PFSK-1 (cell line): Measurements from ENCODE around the gene MAP3K7.

Experiments
- FOXP2 ChIP-seq: optimal IDR thresholded peaks from 2 replicates; pipeline ENCODE3; 2011; ENCODE audit warnings: borderline replicate concordance, control low read depth, inconsistent platforms; ENCODE audit not compliant: insufficient read depth; ENCODE audit errors: extremely low read length, extremely low read depth
- POLR2AphosphoS5 ChIP-seq: IDR thresholded peaks from 2 replicates; pipeline ENCODE4 v1.6.1; 2012; ENCODE audit warnings: low read depth, mild to moderate bottlenecking, control low read depth, low read length, moderate library complexity
- REST ChIP-seq, 2 experiments: IDR thresholded peaks; 2 replicates each; pipeline versions ENCODE4 v1.6.1 to v1.8.0; 2011 to 2012; ENCODE audit warnings: low read depth in 2 of 2, low read length in 2 of 2, control low read depth in 1 of 2, inconsistent platforms in 1 of 2, mild to moderate bottlenecking in 1 of 2, moderate library complexity in 1 of 2; ENCODE audit not compliant: insufficient read depth in 1 of 2
- SIN3A ChIP-seq: IDR thresholded peaks from 2 replicates; pipeline ENCODE4 v1.6.1; 2012; ENCODE audit warnings: mild to moderate bottlenecking, low read length, moderate library complexity, borderline replicate concordance; ENCODE audit not compliant: insufficient read depth
- TAF1 ChIP-seq: IDR thresholded peaks from 2 replicates; pipeline ENCODE4 v1.6.1; 2012; ENCODE audit warnings: low read length, control low read depth, borderline replicate concordance; ENCODE audit not compliant: insufficient read depth

Gene MAP3K7

DNA sequence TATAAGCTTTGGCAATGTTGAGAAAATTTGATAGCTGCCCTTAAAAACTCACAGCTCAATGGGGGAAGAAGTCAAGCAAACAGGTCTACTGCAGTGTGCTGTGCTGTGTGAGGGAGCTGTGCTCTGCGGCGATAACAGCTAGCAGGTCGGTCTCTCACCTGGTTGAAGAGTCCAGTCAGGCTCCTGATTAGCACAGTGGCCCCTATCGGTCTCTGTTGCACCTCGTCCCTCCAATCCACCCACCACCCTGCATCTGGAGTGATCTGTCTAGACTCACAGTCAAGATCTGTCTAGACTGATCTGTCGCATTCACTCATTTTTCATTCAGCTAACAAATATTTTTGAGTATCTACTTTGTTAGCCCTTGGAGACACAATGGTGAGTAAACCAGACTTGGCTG is 94.1 kb downstream of the MAP3K7 start:
- no peak for TF ChIP-seq REST (IDR thresholded peaks at IDR 0.05; ENCODE audit: insufficient read depth in 1 of 2, low read depth in 2 of 2, low read length in 2 of 2)
- no peak for TF ChIP-seq TAF1
- TF ChIP-seq FOXP2, result no peak
- no peak for TF ChIP-seq POLR2AphosphoS5
- no peak for TF ChIP-seq SIN3A

- TF ChIP-seq FOXP2 (no peak), REST (IDR thresholded peaks at IDR 0.05; ENCODE audit: insufficient read depth in 1 of 2, low read depth in 2 of 2, low read length in 2 of 2) (no peak), SIN3A (no peak), TAF1 (no peak), POLR2AphosphoS5 (no peak)
These were observed 94.5 kb downstream of the MAP3K7 start for GRCh38 chr6:90492369-90492768.

GRCh38 chr6:90490030-90490716 is 96.7 kb downstream of the MAP3K7 start:
- no peak for TF ChIP-seq REST (IDR thresholded peaks at IDR 0.05; ENCODE audit: insufficient read depth in 1 of 2, low read depth in 2 of 2, low read length in 2 of 2)
- no peak for TF ChIP-seq TAF1
- TF ChIP-seq POLR2AphosphoS5, result no peak

GRCh38 chr6:90488816-90489215 is 98.1 kb downstream of the MAP3K7 start:
- TF ChIP-seq FOXP2, result no peak
- TF ChIP-seq REST (IDR thresholded peaks at IDR 0.05; ENCODE audit: insufficient read depth in 1 of 2, low read depth in 2 of 2, low read length in 2 of 2), result no peak
- TF ChIP-seq TAF1, result no peak
- TF ChIP-seq POLR2AphosphoS5, result no peak
- no peak for TF ChIP-seq SIN3A
